Fibroblast of peridontal ligament (primary cell): ENCODE measurements around the gene KANSL1L.
A peak's percentile ranks its signal among the peaks of the same experiment; 100 is the strongest.
"Not testable (repeated sequence)": the region's sequence is repeated elsewhere in the genome, so short reads cannot be mapped to it uniquely, and the experiment has no call there.

ENCODE experiments used
- DNase-seq: peaks from one replicate; pipeline ENCODE4 v3.0.0-alpha.2; 2010; ENCODE audit errors: extremely low read depth

KANSL1L gene

DNA sequence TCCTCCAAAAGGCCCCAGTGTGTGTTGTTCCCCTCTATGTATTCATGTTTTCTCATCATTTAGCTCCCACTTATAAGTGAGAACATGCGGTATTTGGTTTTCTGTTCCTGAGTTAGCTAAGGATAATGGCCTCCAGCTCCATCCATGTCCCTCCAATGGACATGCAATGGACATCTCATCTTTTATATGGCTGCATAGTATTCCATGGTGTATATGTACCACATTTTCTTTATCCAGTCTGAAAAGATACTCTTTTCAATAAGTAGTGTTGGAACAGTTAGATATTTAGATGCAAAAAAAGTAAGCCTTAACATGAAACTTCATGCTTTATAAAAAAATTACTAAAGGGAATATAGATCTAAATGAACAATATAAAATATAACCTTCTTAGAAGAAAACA, 5.9 kb upstream of the KANSL1L start:
- not testable (repeated sequence) for DNase-seq

DNA sequence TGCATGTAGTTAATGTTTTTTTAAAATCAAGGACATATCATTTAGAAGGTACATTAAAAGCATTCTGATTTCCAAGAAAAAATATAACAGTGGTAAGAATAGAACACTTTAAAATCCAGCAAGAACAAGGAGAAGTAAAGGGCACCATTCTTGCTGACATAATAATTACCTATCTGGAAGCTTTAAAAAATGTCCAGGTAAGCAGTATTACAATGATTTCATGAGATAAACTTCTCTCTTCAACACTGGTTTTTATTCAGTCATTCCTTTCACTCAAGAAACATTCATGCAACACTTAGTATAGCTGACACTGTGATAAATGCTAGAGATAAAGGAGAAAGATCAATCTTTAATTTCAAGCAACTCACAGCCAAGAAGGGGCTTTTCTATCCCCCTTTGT, 2.9 kb upstream of the KANSL1L start:
- DNase-seq = no peak

DNA sequence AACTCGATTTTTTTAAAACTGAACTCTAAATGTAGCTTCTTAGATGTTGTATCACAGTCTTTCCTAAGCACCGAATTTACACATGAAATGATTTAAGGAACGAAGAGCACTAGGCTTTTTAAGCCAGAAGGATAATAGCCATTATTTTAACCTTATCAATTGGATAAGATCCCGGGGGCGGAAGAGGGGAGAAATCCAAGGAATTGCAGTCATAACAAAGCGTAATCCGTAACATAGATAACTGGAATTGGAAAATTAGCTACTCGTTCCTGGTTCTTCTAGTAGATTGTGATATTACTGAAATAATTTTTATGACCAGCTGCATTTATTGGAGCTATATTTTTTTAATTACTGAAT, 988 bp upstream of the KANSL1L start:
- DNase-seq = no peak

DNA sequence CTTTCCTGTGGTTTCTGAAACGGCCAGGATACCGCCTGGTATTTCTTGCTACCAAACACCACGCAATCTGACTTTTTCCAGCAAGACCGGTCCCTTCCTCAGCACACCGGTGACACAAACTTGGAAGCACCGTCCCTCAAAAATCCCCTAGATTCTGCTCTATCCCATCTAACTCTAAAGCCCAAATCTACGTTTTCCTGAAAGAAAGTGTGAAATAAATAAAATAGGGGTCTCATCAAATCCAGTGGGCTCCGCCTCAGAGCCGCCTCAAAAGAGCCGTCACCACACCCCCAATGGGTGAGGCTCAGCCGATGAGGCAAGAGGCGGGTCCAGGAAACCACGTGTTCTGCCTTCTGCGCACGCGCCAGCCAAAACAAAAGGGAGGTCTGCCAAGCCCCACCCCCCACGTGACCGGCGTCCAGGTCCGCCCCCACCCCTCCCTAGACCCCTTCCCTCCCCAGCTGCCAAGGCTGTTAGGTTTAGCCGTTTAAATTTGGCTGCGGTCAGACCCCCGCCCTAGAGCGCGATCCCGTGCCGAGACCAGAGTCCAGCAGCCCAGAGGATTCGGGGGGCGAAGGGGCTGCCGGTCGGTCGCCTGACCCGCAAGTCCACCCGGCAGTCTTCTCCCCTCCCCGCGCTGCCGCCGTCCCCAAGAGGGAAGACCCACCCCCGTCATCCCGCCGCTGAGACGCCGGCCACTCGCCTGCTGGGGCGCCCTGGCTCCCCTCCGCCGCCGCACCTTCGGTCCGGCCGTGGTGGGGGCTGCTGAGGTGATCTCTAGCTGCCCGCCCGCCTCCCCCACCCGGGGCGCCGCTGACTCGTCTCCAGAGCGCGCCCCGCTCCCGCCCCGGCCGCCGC, 534 bp downstream of the KANSL1L start:
- DNase-seq = peak; percentile 95

DNA sequence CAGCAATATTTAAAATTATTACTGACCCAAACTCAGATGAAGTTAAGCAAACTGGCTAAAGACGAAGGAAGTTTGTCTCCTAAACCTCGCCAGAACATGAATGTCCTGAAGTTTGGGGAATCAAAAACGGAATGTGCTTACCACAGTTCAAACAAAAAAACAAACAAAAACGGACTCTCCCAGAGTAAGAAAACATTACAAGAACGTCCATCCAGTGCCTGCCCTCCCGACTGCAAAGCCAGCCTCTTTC, 1.1 kb downstream of the KANSL1L start:
- DNase-seq = no peak

DNA sequence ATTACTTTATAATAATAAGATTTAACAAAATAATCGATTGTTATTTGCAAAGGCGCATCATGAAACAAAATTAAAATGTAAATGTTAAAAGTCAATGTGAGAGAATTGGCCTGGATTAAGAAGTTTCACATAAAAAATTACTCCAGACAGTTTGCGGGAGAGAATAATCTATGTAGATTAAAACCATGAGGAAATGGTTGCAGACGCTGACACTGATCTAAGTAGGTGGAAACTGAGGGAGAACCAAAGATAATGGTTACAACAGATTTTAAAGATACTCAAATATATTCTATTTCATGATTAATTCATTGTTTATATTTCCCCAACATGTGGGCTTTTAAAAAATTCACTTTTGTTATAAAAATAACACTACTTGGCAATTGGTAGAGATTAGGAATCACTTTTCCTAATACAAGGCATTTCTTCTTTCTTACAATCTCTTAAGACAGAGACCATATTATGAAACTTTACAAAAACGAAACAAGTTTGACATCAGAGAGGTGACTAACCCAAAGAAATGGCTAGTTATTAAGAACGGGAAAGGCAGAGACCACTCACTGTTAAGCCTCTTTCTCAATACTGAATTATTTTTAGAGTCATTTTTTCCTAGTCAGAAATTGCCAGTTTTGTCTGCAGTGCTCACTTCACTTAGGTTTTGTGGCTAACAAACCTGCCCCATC, 1.6 kb downstream of the KANSL1L start:
- DNase-seq = peak; percentile 86

DNA sequence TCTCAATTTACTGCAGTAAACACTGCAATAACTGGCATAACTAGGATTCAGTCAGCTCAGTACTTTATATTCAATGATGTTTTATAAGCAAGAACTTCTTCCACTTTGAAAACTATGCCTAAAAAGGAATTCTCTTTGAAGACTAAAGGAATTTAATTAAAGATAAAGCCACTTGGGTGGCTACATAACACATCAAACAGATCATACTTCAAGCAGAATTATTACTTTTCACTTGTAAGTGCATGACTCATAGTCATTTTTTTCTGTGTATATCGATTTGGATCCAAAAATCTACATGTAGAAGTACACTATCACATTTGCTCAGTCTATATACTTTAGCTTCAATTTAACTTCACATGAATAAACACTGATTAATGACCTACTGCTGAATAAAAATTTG, 4.0 kb downstream of the KANSL1L start:
- DNase-seq = peak; percentile 40

DNA sequence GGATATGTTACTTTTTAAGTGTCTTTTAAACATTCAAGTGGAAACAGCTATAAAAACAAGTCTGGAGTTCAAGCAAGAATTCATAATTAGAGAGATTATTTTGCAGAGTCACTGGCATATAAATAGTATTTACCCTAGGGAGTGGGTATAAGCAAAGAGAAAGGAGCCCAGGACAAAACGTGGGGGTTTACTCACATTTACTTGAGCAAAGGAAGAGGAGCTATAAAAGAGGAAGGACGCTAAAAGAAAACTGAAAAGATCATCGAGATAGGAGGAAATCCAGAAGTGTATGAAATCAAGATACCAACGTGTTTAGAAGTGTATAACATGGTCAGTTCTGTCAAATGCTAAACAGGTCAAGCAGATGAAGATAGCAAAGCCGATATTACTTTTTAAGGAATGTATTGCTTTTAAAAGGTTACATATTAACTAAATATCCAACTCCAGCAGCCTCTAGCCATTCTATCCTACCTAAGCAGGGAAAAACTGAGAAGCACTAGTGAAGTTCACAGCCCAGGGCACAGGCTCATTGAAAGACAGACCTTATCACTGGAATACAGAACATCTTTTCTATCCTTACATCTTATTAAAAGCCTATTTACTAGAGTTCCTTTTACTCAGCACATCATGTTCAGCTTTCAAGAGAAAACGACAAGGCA, 8.6 kb downstream of the KANSL1L start:
- peak; percentile 20 for DNase-seq

DNA sequence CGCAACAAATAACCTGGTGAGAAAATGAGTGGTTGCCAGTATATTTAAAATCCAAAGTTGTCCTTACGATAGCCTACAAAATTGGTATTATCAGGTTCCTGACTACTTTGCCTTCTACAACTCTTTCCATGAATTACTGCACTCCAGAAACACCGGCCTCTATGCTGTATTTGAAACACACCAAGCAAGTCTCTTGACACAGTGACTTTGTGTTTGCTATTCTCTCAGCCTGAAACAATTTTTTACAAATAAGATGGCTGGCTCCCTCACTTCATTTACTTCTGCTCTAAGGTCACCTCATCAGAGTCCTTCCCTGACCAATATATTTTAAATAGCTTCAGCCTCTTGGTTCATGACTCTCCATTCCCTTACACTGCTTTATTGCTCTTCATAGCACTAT, 12.2 kb downstream of the KANSL1L start:
- no peak for DNase-seq

DNA sequence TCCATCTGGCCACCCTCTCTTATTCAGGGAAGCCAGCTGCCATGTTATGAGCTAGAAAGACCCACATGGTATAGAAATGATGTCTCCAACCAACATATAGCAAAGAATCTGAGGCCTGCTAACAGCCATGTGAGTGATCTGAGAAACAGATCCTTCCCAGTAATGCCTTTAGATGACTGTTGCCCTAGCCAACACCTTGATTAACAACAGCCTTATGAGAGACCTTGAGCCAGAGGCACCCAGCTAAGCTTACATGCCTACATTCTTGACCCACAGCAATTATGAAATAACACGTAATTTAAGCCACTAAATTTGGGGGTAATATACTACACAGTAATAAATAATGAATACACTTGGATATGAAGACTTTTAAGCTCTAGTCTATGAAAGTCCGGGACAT, 13.0 kb downstream of the KANSL1L start:
- no peak for DNase-seq

DNA sequence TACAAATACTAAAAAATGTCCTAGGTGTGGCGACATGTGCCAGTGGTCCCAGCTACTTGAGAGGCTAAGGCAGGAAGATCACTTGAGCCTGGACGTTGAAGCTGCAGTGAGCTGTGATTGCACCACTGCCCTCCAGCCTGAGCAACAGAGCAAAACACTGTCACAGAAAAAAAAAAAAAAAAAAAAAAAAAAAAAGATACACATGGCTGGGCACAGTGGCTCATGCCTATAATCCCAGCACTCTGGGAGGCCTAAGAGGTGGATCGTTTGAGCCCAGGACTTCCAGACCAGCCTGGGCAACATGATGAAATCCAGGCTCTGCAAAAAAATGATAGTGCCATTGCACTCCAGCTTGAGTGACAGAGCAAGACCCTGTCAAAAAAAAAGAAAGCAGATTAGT, 13.7 kb downstream of the KANSL1L start:
- no peak for DNase-seq

DNA sequence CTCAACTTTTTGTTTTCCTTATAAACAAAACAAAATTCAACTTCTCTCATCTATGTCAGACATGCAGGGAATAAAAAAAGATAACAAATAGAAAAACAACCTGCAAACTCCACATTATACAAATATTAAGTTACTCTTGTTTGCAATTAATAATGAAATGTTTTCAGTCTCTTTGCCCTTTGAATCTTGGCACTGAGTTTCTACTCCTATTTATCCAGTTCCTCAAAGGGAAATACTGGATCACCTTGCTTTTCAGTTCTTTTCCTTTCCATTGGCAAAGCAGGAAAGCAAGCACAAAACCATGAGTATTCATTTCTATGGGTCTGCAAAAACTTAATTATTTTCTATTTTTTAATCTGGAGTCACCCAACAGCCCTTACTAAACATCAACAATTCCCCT, 23.6 kb downstream of the KANSL1L start:
- DNase-seq = no peak

DNA sequence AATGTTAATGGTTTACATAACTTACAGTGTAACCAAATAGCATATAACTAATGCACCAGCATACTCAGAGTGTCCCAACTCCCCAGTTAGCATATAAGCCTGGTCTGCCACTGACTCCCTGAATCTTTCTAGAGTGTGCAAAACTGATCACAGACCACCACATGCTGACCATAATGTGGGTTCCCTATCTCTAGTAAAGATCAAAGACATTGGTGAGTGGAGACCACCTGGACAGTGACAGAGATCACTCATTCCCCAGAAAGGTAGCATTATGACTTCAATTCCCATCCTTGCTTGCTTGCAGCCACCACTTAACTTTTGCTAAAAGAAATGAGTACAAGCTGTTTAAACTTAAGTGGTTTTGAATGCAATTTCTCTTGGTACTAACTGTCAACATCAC, 39.0 kb downstream of the KANSL1L start:
- DNase-seq = no peak

DNA sequence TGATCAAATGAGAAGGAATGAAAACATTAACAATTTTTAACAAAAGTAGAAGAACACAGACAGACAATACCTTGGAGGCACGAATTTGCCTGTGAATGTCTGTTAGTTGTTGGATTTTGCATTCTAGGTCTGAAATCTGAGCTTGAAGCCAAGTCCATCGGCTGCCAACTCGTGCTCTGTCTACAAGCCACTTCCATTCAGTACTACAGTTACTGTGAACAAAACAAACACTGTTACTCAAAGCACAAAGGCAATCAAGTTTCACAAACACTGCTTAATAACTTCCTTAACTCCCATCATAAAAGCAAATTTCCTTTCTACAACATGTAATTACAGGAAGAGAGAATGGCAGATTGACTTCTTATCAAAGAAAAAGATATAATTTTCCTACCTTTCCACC, 42.2 kb downstream of the KANSL1L start:
- peak; percentile 6 for DNase-seq

DNA sequence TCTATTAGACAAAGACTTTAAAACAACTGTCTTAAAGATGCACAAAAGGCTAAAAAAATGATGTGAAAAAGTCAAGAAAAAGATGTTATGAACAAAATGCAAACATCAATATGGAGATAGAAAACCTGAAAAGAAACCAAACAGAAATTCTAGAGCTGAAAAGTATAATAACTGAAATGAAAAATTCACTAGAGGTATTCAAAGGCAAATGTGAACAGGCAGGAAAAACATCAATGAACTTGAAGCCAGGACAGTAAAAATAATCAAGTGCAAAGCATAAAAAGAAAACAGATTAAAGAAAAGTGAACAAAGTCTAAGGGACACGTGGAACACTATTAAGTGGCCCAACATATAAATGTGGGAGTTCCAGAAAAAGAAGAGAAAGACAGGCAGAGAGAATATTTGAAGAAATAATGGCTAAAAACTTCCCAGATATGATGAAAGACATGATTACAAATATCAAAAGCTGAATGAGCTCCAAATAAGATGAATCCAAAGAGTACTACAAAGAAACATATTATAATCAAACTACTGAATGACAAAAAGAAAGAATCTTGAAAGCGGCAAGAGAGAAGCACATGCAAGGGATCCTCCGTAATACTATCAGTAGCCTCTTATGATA, 57.5 kb downstream of the KANSL1L start:
- no peak for DNase-seq

DNA sequence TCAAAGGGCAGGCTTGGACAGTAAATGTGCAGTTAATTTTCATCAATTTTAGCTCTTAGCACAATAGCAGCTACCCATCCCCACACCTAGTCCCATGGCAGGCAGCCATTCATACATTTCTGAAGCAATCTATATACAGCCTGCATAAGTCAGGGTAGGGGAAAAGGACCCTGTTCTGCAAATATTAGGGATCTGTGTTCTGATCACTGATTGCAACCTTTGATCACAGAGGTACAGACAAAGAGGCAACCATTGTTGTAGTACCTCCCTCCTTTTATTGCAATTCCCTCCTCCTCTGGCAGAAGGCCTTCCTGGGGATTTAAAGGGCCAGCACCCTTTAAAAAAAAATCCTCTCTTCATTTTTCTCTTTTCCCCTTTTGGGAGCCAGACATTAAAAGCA, 58.3 kb downstream of the KANSL1L start:
- DNase-seq = no peak

DNA sequence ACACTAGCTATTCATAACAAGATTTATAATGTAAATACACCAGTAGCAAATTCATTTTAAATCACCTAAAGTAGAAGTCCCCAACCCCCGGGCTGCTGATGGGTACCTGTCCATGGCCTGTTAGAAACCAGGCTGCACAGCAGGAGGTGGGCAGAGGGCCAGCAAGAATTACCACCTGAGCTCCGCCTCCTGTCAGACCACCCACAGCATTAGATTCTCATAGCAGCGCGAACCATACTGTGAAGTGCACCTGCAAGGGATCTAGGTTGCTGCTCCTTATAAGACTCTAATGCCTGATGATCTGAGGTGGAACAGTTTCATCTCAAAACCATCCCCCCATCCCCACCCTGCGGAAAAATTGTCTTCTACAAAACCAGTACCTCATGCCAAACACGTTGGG, 71.3 kb downstream of the KANSL1L start:
- DNase-seq = no peak

DNA sequence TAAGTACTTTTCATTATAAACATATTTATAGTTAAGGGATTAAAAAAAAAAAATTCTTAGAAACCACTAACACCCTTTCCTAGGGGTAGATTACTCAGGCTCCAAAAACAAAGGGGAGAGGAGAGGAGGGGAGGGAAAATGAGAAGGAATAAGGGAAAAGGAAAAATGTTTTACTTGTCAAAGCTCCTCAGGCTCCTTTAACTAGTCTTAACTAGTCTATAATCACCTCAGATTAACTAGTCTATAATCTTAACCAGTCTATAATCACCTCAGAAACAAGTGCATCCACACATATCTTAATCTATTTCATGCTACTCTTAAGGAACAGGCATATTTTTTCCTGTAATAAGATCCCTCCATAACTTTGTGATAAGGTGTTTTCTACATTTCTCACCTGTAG, 76.4 kb downstream of the KANSL1L start:
- DNase-seq = no peak

DNA sequence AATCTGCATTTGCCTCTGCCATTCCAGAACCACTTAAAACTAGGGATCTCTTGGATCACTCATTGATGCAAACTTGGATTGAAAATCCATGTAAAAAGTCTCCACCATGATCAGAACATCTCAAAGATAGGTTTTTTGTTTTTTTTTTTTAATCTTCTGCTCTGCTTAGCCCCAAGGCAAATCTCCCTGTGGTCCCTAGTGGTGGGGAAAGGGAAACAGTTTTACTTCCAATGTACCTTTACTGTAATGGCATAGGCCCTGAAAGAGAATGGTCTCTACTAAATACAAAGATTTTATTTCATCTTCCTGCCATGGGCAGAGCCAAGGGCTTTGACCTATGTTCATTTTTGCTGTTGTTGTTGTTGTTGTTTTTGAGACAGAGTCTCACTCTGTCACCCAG, 78.4 kb downstream of the KANSL1L start:
- no peak for DNase-seq

DNA sequence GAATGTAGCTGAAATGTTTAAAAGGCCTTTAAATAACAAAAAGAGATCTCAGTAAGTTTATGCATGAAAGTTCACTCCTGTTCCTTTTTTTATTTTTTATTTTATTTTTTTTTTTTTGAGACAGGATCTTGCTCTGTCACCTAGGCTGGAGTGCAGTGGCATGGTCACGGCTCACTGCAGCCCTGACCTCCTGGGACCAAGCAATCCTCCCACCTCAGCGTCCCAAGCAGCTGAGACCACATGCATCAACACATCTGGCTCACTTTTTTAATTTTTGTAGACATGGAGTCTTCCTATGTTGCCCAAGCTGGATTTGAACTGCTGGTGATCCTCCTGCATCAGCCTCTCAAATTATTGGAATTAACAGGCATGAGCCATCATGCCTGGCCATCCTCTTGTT, 84.3 kb downstream of the KANSL1L start:
- DNase-seq = no peak

DNA sequence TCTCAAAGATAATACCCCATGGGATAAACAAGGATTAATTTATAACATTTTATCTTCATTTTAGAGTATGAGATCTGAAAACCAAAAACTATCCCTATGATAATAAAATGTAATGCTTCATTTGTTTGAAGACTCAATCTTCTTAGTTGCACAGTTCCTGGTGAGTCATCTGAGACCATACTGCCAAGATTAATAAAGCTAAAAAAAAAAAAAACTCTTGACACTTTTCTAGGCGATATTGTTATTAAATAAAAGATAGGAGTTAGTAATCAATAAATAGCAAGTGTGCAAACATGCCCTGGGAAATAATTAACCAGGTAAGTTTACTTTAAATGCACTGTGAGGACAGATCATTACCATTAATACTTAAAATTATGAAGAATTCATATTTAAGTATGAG, 84.9 kb downstream of the KANSL1L start:
- DNase-seq = peak; percentile 17

DNA sequence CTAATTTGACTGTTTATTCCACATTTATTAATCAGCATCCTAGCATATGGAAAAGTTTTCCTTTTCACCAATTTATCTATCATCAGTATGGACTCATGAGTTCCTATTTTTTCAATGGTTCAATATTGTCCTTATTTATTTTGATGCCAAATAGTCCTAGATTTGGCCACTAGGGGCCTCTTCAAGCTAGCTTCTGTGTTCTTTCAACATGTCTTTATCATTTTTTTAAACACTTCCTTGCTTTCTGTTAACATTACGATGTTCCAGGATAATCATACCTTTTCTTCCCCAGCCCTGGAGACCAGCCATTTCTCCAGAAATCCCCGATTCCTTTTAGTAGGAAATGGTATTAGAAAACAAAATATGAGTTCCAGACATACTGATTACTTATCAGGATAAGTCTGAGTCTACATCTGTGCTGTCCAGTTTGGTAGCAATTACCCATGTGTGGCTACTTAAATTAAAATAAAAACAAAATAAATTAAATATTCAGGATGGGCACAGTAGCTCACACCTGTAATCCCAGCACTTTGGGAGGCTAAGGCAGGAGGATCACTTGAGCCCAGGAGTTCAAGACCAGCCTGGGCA, 98.2 kb downstream of the KANSL1L start:
- DNase-seq = peak; percentile 76

DNA sequence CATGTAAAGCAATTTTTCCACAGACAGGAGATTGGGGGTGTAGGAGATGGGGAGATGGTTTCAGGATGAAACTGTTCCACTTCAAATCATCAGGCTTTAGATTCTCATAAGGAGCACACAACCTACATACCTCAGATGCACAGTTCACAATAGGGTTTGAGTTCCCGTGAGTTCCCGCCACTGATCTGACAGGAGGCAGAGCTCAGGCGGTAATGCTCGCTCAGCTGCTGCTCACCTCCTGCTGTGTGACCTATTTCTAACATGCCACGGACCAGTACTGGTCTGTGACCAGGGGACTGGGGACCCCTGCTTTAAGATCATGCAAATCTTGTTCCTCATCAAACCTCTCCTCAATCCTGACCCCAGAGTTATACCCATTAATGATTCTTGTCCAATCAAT, 98.7 kb downstream of the KANSL1L start:
- no peak for DNase-seq
